Measurements from ENCODE around the gene PSG7.
A peak's percentile ranks its signal among the peaks of the same experiment; 100 is the strongest.
"Not testable (repeated sequence)": the region's sequence is repeated elsewhere in the genome, so short reads cannot be mapped to it uniquely, and the experiment has no call there.

Gene PSG7

GRCh38 chr19:42942187-42942789, 5.3 kb upstream of the PSG7 start:
- TF ChIP-seq CTCF (IDR thresholded peaks at IDR 0.05) = no peak
- intact Hi-C loops (cut with DNase I; ENCODE audit: low total_unique reads) = no loop called here
- Histone ChIP-seq H3K9me3 (no peaks in the 10 kb centered on the region), H3K4me3 (no peak overlapping the region), H3K4me1 (no peaks in the 10 kb centered on the region), H3K27ac (no peak overlapping the region), H3K27me3 (no peaks in the 10 kb centered on the region), H3K36me3 (no peaks in the 10 kb centered on the region)
- no peak for DNase-seq

GRCh38 chr19:42934726-42935125, 2.3 kb downstream of the PSG7 start:
- H3K36me3 ChIP-seq; H3K27me3 ChIP-seq; H3K27ac ChIP-seq; H3K9me3 ChIP-seq; DNase-seq; H3K4me1 ChIP-seq; intact Hi-C loops (cut with DNase I; ENCODE audit: low total_unique reads); H3K4me3 ChIP-seq: not testable (repeated sequence)

GRCh38 chr19:42934183-42934582, 2.8 kb downstream of the PSG7 start:
- H3K27ac ChIP-seq; intact Hi-C loops (cut with DNase I; ENCODE audit: low total_unique reads); H3K9me3 ChIP-seq; H3K4me3 ChIP-seq; H3K4me1 ChIP-seq; DNase-seq; H3K27me3 ChIP-seq; H3K36me3 ChIP-seq: not testable (repeated sequence)

DNA sequence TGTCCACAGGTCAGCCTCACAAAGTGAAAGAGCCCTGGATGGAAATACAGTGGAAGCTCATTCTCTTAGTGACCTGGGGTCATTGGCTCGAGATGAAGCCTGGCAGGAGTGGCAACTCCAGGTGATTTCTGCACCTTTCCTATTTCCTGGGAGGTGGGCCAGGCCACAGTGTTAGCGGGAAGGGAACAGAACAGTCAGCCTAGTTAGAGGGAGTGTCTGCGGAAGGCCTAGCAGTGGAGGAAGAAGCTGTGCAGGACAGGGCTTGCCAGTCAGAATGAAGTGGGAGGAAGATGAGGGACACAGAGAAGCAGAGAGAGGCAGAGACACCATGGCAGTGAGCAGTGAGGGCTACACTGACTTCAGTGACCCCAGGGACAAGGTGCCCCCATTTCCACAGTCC, 3.6 kb downstream of the PSG7 start:
- H3K36me3 ChIP-seq = not testable (repeated sequence)

DNA sequence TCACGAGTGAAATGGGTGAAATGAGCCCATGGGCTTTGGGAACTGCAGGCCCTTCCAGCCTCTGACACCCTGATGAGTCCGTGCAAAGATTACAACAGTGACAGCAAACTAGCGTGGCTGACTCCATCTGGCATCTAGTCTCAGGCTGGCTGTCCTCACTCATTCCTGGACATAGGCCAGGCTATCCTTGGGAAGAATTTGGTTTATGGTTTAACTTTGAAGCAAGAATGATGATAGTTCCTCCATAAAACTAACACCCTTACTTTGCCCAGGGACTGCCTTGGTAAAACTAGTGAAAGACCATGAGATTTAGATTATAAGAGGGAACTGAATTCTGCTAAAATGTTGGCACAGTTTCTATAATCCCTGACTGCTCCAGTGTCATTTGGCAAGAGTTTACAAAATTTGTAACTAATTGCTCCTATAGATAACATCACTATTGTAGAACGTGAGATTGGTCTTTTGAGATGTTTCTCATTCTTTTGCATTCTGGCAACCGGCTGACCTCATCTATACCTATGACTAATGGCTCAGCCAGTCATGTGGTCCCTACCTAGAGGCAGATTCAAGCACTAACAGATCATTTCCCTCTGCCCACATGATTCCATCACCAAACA, 4.4 kb downstream of the PSG7 start:
- H3K36me3 ChIP-seq; H3K4me1 ChIP-seq; H3K9me3 ChIP-seq; intact Hi-C loops (cut with DNase I; ENCODE audit: low total_unique reads); DNase-seq; H3K4me3 ChIP-seq; H3K27me3 ChIP-seq; H3K27ac ChIP-seq: not testable (repeated sequence)

More for the DNA sequence above, 3.6 kb downstream of the PSG7 start:
- intact Hi-C loops (cut with DNase I; ENCODE audit: low total_unique reads); H3K27me3 ChIP-seq; H3K27ac ChIP-seq; H3K9me3 ChIP-seq; DNase-seq; H3K4me1 ChIP-seq; H3K4me3 ChIP-seq: not testable (repeated sequence)

DNA sequence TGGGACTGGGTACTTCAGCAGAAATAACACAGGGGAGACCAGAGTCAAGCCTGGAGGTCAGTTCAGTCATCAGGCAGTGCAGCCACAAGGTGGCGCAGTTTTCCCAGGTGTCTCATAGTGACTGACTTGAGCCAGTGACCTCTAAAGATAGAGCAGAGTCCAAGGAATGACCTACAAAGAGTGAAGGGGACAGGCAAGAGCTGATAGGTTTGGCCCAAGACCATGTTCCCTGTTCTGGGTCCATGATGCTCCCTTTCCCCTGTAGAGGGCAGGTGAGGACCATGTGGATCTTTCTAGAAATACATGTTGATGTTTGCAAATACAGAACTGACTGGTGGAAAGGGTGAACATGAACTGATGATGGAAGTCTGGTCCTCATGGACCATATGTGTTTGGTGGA, 6.8 kb downstream of the PSG7 start:
- peak in 1 of 2 donors; percentile 42 for DNase-seq
- H3K27me3 ChIP-seq = not testable (repeated sequence)

GRCh38 chr19:42928896-42929295, 8.1 kb downstream of the PSG7 start:
- H3K27ac ChIP-seq = no peak overlapping the region
- no peaks in the 10 kb centered on the region for H3K9me3 ChIP-seq
- no peak for TF ChIP-seq CTCF (IDR thresholded peaks at IDR 0.05)
- H3K27me3 ChIP-seq = no peaks in the 10 kb centered on the region
- H3K36me3 ChIP-seq = no peaks in the 10 kb centered on the region
- H3K4me1 ChIP-seq = no peaks in the 10 kb centered on the region
- DNase-seq = peak in 1 of 2 donors; percentile 37
- H3K4me3 ChIP-seq = no peak overlapping the region
- intact Hi-C loops (cut with DNase I; ENCODE audit: low total_unique reads) = no loop called here

More for the DNA sequence above, 6.8 kb downstream of the PSG7 start:
- H3K27ac ChIP-seq; H3K4me1 ChIP-seq; H3K9me3 ChIP-seq; H3K36me3 ChIP-seq; H3K4me3 ChIP-seq; intact Hi-C loops (cut with DNase I; ENCODE audit: low total_unique reads): not testable (repeated sequence)

DNA sequence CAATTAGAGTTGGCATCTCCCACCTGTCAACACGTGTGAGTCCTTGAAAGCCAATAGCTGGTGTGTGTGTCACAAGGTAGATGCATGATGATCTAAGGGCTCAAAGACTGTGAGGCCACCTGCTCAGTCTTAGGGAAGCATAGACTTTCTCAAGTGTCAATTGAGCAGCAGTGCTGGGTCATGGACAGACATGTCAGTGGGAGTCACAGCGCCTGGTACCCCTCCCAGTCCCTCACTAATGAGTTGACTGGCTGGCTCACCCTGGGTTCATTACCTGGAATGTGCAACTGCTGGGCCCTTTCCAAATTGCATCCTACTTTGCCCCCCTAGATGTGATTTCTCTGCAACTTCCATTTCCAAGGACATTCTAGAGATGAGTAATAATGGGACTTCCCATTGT, 10.2 kb downstream of the PSG7 start:
- H3K36me3 ChIP-seq = no peaks in the 10 kb centered on the region
- H3K27ac ChIP-seq = no peak overlapping the region
- H3K27me3 ChIP-seq = no peaks in the 10 kb centered on the region
- no peaks in the 10 kb centered on the region for H3K9me3 ChIP-seq
- peak in 1 of 2 donors; percentile 28 for DNase-seq
- H3K4me3 ChIP-seq = no peak overlapping the region
- intact Hi-C loops (cut with DNase I; ENCODE audit: low total_unique reads) = no loop called here
- no peak for TF ChIP-seq CTCF (IDR thresholded peaks at IDR 0.05)
- no peaks in the 10 kb centered on the region for H3K4me1 ChIP-seq
